Ascending aorta (tissue), 2 donors: ENCODE data around the gene PTGES3. TPM values are rescaled to one million over a fixed set of nuclear protein-coding genes. Genes with fewer than 3 reads are reported as not detected.

ENCODE experiments used
- DNase-seq, 2 donors: peaks; one replicate each; pipeline ENCODE4 v3.0.0-alpha.2; 2019; ENCODE audit warnings: low spot score in 2 of 2
- H3K27ac ChIP-seq, 2 donors: fragments of 200-600 bp; sonication (generic); one replicate each; pipeline ENCODE4 v1.5.1; 2016 to 2017; ENCODE audit warnings: mild to moderate bottlenecking in 1 of 2
- H3K27me3 ChIP-seq: fragments of 200-600 bp; sonication (generic); one replicate; pipeline ENCODE4 v1.5.1; 2017
- H3K36me3 ChIP-seq, 2 donors: fragments of 200-600 bp; sonication (generic); one replicate each; pipeline ENCODE4 v1.5.1; 2016
- H3K4me1 ChIP-seq, 2 donors: fragments of 200-600 bp; sonication (generic); one replicate each; pipeline ENCODE4 v1.5.1; 2016 to 2017; ENCODE audit warnings: mild to moderate bottlenecking in 1 of 2
- H3K4me3 ChIP-seq, 2 donors: fragments of 200-600 bp; sonication (generic); one replicate each; pipeline ENCODE4 v1.5.1; 2016 to 2017; ENCODE audit warnings: mild to moderate bottlenecking in 1 of 2
- H3K9me3 ChIP-seq, 2 donors: fragments of 200-600 bp; sonication (generic); one replicate each; pipeline ENCODE4 v1.5.1; 2016
- intact Hi-C: fragments of 100-400 bp; cut with DNase I; formaldehyde crosslinking; loops from one replicate; pipeline ENCODE4 v1.15.1; 2023
- total RNA-seq: library from RNA; depleted of rRNA; stranded (reverse); fragments of >200 nt; gene quantifications from one replicate; pipeline ENCODE4 v1.1.0, GENCODE V29; 2016
- TF ChIP-seq, protein P1 (sequence below), 3 experiments: fragments of 200-600 bp in 2 of 3; fragments of 450-650 bp in 1 of 3; sonication (generic) in 2 of 3; IDR thresholded peaks; one replicate each; pipeline ENCODE4 v1.5.1; 2016 to 2019; ENCODE audit warnings: antibody characterized with exemption in 3 of 3, mild to moderate bottlenecking in 1 of 3, moderate library complexity in 1 of 3

PTGES3 gene
- total RNA-seq, 1 donor from 2014 or later = 62.2 TPM

DNA sequence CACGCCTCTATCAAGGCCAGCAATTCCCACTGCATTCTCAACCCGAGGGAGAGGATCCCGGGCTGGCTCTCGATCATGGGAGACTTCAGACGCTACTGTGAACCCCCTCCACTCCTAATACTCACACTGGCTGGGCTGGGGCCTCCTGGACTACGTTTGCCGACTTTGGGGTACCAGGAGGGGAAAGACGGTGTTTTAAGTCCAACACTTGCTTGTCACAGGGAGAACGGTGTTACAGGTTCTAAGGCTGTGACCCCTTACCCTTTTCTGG lies 36.6 kb upstream of the PTGES3 start:
- no peaks in the 10 kb centered on the region for H3K9me3 ChIP-seq
- intact Hi-C loops = loop anchor here (2.0 kb wide), 2 partner anchors 28 to 88 kb away; partner anchors contain the start of gene PRIM1
- TF ChIP-seq, protein P1, sequence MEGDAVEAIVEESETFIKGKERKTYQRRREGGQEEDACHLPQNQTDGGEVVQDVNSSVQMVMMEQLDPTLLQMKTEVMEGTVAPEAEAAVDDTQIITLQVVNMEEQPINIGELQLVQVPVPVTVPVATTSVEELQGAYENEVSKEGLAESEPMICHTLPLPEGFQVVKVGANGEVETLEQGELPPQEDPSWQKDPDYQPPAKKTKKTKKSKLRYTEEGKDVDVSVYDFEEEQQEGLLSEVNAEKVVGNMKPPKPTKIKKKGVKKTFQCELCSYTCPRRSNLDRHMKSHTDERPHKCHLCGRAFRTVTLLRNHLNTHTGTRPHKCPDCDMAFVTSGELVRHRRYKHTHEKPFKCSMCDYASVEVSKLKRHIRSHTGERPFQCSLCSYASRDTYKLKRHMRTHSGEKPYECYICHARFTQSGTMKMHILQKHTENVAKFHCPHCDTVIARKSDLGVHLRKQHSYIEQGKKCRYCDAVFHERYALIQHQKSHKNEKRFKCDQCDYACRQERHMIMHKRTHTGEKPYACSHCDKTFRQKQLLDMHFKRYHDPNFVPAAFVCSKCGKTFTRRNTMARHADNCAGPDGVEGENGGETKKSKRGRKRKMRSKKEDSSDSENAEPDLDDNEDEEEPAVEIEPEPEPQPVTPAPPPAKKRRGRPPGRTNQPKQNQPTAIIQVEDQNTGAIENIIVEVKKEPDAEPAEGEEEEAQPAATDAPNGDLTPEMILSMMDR (IDR thresholded peaks at IDR 0.05) = no peak
- no peak for DNase-seq
- H3K36me3 ChIP-seq = peaks cover 5 to 7% of the 10 kb centered on the region in 2 donors
- peaks cover 0 to 26% of the 10 kb centered on the region in 2 donors for H3K4me1 ChIP-seq
- no peaks in the 10 kb centered on the region for H3K27me3 ChIP-seq
- H3K4me3 ChIP-seq = peak overlapping the region; percentile 72 to 84
- peak overlapping the region; percentile 89 to 90 for H3K27ac ChIP-seq

DNA sequence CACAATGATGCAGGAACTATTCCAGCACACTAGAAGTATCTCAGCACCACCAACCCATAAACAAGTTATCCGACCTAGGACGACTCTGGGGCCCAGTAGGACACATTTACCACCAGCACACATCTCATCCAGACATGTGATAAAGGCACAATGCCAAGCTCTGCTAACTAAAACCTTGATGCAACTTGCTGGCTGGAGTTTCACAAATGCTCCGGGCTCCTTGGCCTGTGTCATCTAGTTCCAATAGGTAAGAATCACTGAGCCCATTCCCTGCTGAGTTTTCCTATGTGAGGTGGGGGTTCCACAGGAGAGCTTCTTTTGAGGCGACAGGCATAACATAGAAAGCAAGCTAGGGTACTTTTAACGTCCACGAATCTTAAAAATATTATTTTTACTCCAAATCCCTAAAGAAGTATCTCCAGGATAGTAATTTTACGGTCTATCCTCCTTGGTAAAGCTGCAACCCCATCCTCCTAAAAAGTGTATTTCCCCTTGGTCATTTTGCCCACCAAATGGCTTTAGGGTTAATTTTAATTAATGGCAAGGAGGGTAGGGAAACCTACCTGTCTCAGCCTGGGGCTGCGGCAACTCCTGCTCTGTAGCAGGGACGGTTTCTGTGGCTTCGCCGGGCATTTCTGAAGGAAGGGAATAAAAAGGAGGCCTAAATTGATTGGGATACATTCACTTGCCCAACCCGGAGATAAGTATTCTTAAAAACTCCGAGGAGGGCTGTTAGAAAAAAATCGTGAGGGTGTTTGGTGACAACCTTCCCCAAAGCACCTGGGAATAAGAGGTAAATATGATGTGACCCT lies 36.0 kb upstream of the PTGES3 start:
- H3K4me1 ChIP-seq = peaks cover 0 to 28% of the 10 kb centered on the region in 2 donors
- peak overlapping the region; percentile 89 to 90 for H3K27ac ChIP-seq
- no peaks in the 10 kb centered on the region for H3K27me3 ChIP-seq
- DNase-seq = peak in 1 of 2 donors; percentile 68
- no peaks in the 10 kb centered on the region for H3K9me3 ChIP-seq
- intact Hi-C loops = loop anchor here (2.0 kb wide), 2 partner anchors 29 to 87 kb away; partner anchors contain the start of gene PRIM1
- H3K36me3 ChIP-seq = peaks cover 7 to 11% of the 10 kb centered on the region in 2 donors
- TF ChIP-seq, protein P1 (IDR thresholded peaks at IDR 0.05) = no peak
- H3K4me3 ChIP-seq = peak overlapping the region; percentile 72 to 84

- H3K27ac ChIP-seq = peak overlapping the region in 1 of 2 donors; percentile 89
Measured at GRCh38 chr12:56723352-56723751, 35.3 kb upstream of the PTGES3 start.

GRCh38 chr12:56722832-56723231 lies 34.7 kb upstream of the PTGES3 start:
- no peak overlapping the region for H3K27ac ChIP-seq
- H3K4me1 ChIP-seq = peaks cover 0 to 32% of the 10 kb centered on the region in 2 donors
- H3K36me3 ChIP-seq = peaks cover 7 to 17% of the 10 kb centered on the region in 2 donors
- no peaks in the 10 kb centered on the region for H3K9me3 ChIP-seq
- DNase-seq = no peak
- intact Hi-C loops = no loop called here
- H3K27me3 ChIP-seq = no peaks in the 10 kb centered on the region
- TF ChIP-seq, protein P1 (IDR thresholded peaks at IDR 0.05) = no peak
- H3K4me3 ChIP-seq = peak overlapping the region; percentile 72 to 84

More at GRCh38 chr12:56723352-56723751, 35.3 kb upstream of the PTGES3 start:
- intact Hi-C loops = no loop called here
- Histone ChIP-seq H3K4me3 (peak overlapping the region; percentile 72 to 84), H3K36me3 (peaks cover 7 to 17% of the 10 kb centered on the region in 2 donors), H3K9me3 (no peaks in the 10 kb centered on the region), H3K4me1 (peaks cover 0 to 32% of the 10 kb centered on the region in 2 donors), H3K27me3 (no peaks in the 10 kb centered on the region)
- DNase-seq = no peak
- TF ChIP-seq, protein P1 (IDR thresholded peaks at IDR 0.05) = no peak

DNA sequence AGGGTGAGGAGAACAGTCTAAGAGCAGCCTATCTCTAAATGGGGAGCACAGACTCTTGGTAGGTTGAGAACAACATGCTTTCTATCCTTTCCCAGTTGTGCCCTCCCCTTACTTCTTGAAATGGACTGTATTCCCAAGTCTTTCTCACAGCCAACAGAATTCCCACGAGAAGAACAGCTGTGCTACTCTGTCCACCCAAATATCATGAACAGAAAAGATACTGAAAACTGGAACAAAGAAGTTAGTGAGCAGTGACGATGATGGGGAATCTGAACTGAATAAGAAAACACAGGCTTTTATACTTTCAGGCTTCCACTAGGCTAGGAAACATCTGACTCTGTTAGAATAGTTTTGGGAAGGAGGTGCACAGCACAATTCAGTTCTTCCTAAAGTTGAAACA lies 33.6 kb upstream of the PTGES3 start:
- Histone ChIP-seq H3K9me3 (no peaks in the 10 kb centered on the region), H3K27ac (peak overlapping the region in 1 of 2 donors; percentile 3), H3K4me3 (peak overlapping the region in 1 of 2 donors; percentile 72), H3K27me3 (no peaks in the 10 kb centered on the region), H3K36me3 (peaks cover 7 to 21% of the 10 kb centered on the region in 2 donors), H3K4me1 (peaks cover 0 to 32% of the 10 kb centered on the region in 2 donors)
- TF ChIP-seq, protein P1 (IDR thresholded peaks at IDR 0.05) = no peak
- intact Hi-C loops = loop anchor here (1.0 kb wide), 1 partner anchor 31 kb away; no protein-coding TSS in a partner anchor
- no peak for DNase-seq
